T-helper 1 cell treated with Interleukin-12 subunit alpha and Interleukin-12 subunit beta and Interleukin-4 antibody, amounts not matched to agents 30 ng/mL and 1 ng/mL, for 36 hours (primary cell): ENCODE results near the gene TCL1A. TPM values are rescaled to one million over a fixed set of nuclear protein-coding genes. Genes with fewer than 3 reads are reported as not detected.

Experiments
- intact Hi-C: fragments of 100-400 bp; cut with micrococcal nuclease; formaldehyde crosslinking; loops from one replicate; pipeline ENCODE4 v1.15.1; 2024
- total RNA-seq: library from RNA; stranded (reverse); gene quantifications from 2 replicates; pipeline ENCODE4 v1.2.3, GENCODE V29; 2022

TCL1A gene
- total RNA-seq, 1 donor from 2014 or later = not detected

- intact Hi-C loops = no loop called here
Observed at GRCh38 chr14:95705518-95705917, 8.4 kb downstream of the TCL1A start.

- intact Hi-C loops = no loop called here
Observed at GRCh38 chr14:95703805-95704204, 10.1 kb downstream of the TCL1A start.

GRCh38 chr14:95703341-95703740, 10.6 kb downstream of the TCL1A start:
- intact Hi-C loops = no loop called here

- intact Hi-C loops = no loop called here
Observed at GRCh38 chr14:95701846-95702221, 12.1 kb downstream of the TCL1A start.

GRCh38 chr14:95700221-95700976, 13.5 kb downstream of the TCL1A start:
- intact Hi-C loops = no loop called here

- intact Hi-C loops = no loop called here
Observed at GRCh38 chr14:95699412-95699811, 14.5 kb downstream of the TCL1A start.

GRCh38 chr14:95698287-95698686, 15.6 kb downstream of the TCL1A start:
- intact Hi-C loops = no loop called here

GRCh38 chr14:95697764-95698163, 16.2 kb downstream of the TCL1A start:
- intact Hi-C loops = no loop called here

- intact Hi-C loops = no loop called here
Observed at GRCh38 chr14:95696741-95697140, 17.2 kb downstream of the TCL1A start.

GRCh38 chr14:95695913-95696312, 18.0 kb downstream of the TCL1A start:
- intact Hi-C loops = no loop called here

GRCh38 chr14:95695051-95695450, 18.9 kb downstream of the TCL1A start:
- intact Hi-C loops = no loop called here

GRCh38 chr14:95692109-95692508, 21.8 kb downstream of the TCL1A start:
- intact Hi-C loops = no loop called here

- intact Hi-C loops = no loop called here
Observed at GRCh38 chr14:95691591-95691990, 22.3 kb downstream of the TCL1A start.

GRCh38 chr14:95690815-95691214, 23.1 kb downstream of the TCL1A start:
- intact Hi-C loops = no loop called here

GRCh38 chr14:95689441-95689840, 24.5 kb downstream of the TCL1A start:
- intact Hi-C loops = loop anchor here (10.0 kb wide), 1 partner anchor 245 kb away; no protein-coding TSS in a partner anchor

- intact Hi-C loops = loop anchor here (10.0 kb wide), 1 partner anchor 242 kb away; no protein-coding TSS in a partner anchor
Observed at GRCh38 chr14:95686935-95687334, 27.0 kb downstream of the TCL1A start.

GRCh38 chr14:95685978-95686922, 27.7 kb downstream of the TCL1A start, which contains the start of gene TCL1B:
TCL1B (plus strand) TSS chr14:95686426; CDS start chr14:95686468, 42 bp downstream.
- intact Hi-C loops = loop anchor here (10.0 kb wide), 1 partner anchor 241 kb away; no protein-coding TSS in a partner anchor

GRCh38 chr14:95683793-95684192, 30.1 kb downstream of the TCL1A start:
- intact Hi-C loops = loop anchor here (1.0 to 10.0 kb wide), 2 partner anchors 122 to 239 kb away; no protein-coding TSS in a partner anchor

GRCh38 chr14:95681153-95681552, 32.8 kb downstream of the TCL1A start:
- intact Hi-C loops = loop anchor here (10.0 kb wide), 1 partner anchor 236 kb away; no protein-coding TSS in a partner anchor

GRCh38 chr14:95679998-95680735, 33.8 kb downstream of the TCL1A start:
- intact Hi-C loops = loop anchor here (10.0 kb wide), 1 partner anchor 235 kb away; no protein-coding TSS in a partner anchor
